Testis (tissue), 3 donors: ENCODE results near the gene MAP2. TPM values are rescaled to one million over a fixed set of nuclear protein-coding genes. Genes with fewer than 3 reads are reported as not detected.

ENCODE experiments used
- DNase-seq: peaks from one replicate; pipeline ENCODE4 v3.0.0-alpha.2; 2019
- H3K27ac ChIP-seq, 2 donors: fragments of 200-600 bp; sonication (generic); one replicate each; pipeline ENCODE4 v1.5.1; 2019
- H3K27me3 ChIP-seq: fragments of 200-600 bp; sonication (generic); one replicate; pipeline ENCODE4 v1.5.1; 2019
- H3K36me3 ChIP-seq: fragments of 200-600 bp; sonication (generic); one replicate; pipeline ENCODE4 v1.5.1; 2017; ENCODE audit warnings: low read depth; ENCODE audit errors: missing control alignments
- H3K4me1 ChIP-seq: fragments of 200-600 bp; sonication (generic); one replicate; pipeline ENCODE4 v1.5.1; 2019
- H3K4me3 ChIP-seq, 2 donors: fragments of 200-600 bp; sonication (generic); one replicate each; pipeline ENCODE4 v1.5.1; 2017 to 2019
- H3K9me3 ChIP-seq: fragments of 200-600 bp; sonication (generic); one replicate; pipeline ENCODE4 v1.5.1; 2017
- CTCF ChIP-seq, 3 experiments: fragments of 450-650 bp in 2 of 3; fragments of 200-600 bp in 1 of 3; sonication (generic) in 1 of 3; IDR thresholded peaks; one replicate each; pipeline ENCODE4 v1.5.1; 2016 to 2019; ENCODE audit warnings: antibody characterized with exemption in 3 of 3, mild to moderate bottlenecking in 2 of 3, moderate library complexity in 1 of 3
- POLR2A ChIP-seq: fragments of 450-650 bp; IDR thresholded peaks from one replicate; pipeline ENCODE4 v1.6.1; 2017; ENCODE audit warnings: antibody characterized with exemption, mild to moderate bottlenecking, moderate library complexity
- WGBS, 2 donors: methylation state at CpG; one replicate each; pipeline ENCODE4 v1.1.5; 2018; 5-methylcytosine and 5-hydroxymethylcytosine counted together
- intact Hi-C: fragments of 100-400 bp; cut with DNase I; formaldehyde crosslinking; loops from one replicate; pipeline ENCODE4 v1.15.1; 2023; ENCODE audit warnings: low total_unique reads
- polyA plus RNA-seq: library from polyadenylated mRNA; stranded (reverse); fragments of 350-450 nt; fragmentation: Illumina TruSeq; extraction: RNeasy Lipid Tissue Mini Kit (QIAGEN cat#74804); gene quantifications from one replicate; pipeline ENCODE4 v1.2.3, GENCODE V29; 2014; ENCODE audit warnings: low read depth, low replicate concordance; ENCODE audit not compliant: insufficient read depth
- total RNA-seq, 2 donors: library from RNA; depleted of rRNA; stranded (reverse); fragments of >200 nt; gene quantifications; one replicate each; pipeline ENCODE4 v1.2.3, GENCODE V29; 2016

Gene MAP2
- total and polyA plus RNA-seq, 3 donors from 2014 or later = 15.6 to 30.9 (median 20.9) TPM

- Histone ChIP-seq H3K4me3 (no peak overlapping the region), H3K9me3 (no peaks in the 10 kb centered on the region), H3K27me3 (no peaks in the 10 kb centered on the region), H3K27ac (no peak overlapping the region), H3K4me1 (no peaks in the 10 kb centered on the region), H3K36me3 (no peaks in the 10 kb centered on the region)
- WGBS, 2 donors = 87 to 95% methylated on average over 5 of the region's 5 CpGs
- no peak for DNase-seq
- TF ChIP-seq CTCF (IDR thresholded peaks at IDR 0.05) (no peak), POLR2A (no peak)
- intact Hi-C loops = no loop called here
These were observed 176.7 kb downstream of the MAP2 start for GRCh38 chr2:209600341-209601171.

- intact Hi-C loops = no loop called here
- no peak for DNase-seq
- H3K36me3 ChIP-seq = no peaks in the 10 kb centered on the region
- TF ChIP-seq POLR2A (no peak), CTCF (IDR thresholded peaks at IDR 0.05) (no peak)
- H3K4me3 ChIP-seq = no peak overlapping the region
- no peaks in the 10 kb centered on the region for H3K27me3 ChIP-seq
- H3K9me3 ChIP-seq = no peaks in the 10 kb centered on the region
- no peak overlapping the region for H3K27ac ChIP-seq
- H3K4me1 ChIP-seq = no peaks in the 10 kb centered on the region
- WGBS, 2 donors = 86 to 100% methylated on average over 1 of the region's 1 CpG
These were observed 177.7 kb downstream of the MAP2 start for GRCh38 chr2:209601497-209601896.

GRCh38 chr2:209602259-209602658 lies 178.4 kb downstream of the MAP2 start:
- intact Hi-C loops = no loop called here

GRCh38 chr2:209609531-209609930 lies 185.7 kb downstream of the MAP2 start:
- intact Hi-C loops = no loop called here
- no peak for DNase-seq
- H3K36me3 ChIP-seq = no peaks in the 10 kb centered on the region
- no peak overlapping the region for H3K27ac ChIP-seq
- H3K27me3 ChIP-seq = no peaks in the 10 kb centered on the region
- 94 to 97% methylated on average over 2 of the region's 2 CpGs for WGBS, 2 donors
- no peak overlapping the region for H3K4me3 ChIP-seq
- H3K4me1 ChIP-seq = no peaks in the 10 kb centered on the region
- TF ChIP-seq POLR2A = no peak
- TF ChIP-seq CTCF (IDR thresholded peaks at IDR 0.05) = no peak
- no peaks in the 10 kb centered on the region for H3K9me3 ChIP-seq

More at GRCh38 chr2:209602259-209602658, 178.4 kb downstream of the MAP2 start:
- H3K36me3 ChIP-seq = no peaks in the 10 kb centered on the region
- H3K4me3 ChIP-seq = no peak overlapping the region
- 78 to 88% methylated on average over 1 of the region's 1 CpG for WGBS, 2 donors
- no peak overlapping the region for H3K27ac ChIP-seq
- no peaks in the 10 kb centered on the region for H3K27me3 ChIP-seq
- no peaks in the 10 kb centered on the region for H3K4me1 ChIP-seq
- TF ChIP-seq POLR2A (no peak), CTCF (IDR thresholded peaks at IDR 0.05) (no peak)
- DNase-seq = no peak
- no peaks in the 10 kb centered on the region for H3K9me3 ChIP-seq

GRCh38 chr2:209610631-209611030 lies 186.8 kb downstream of the MAP2 start:
- WGBS, 2 donors = 90 to 93% methylated on average over 1 of the region's 1 CpG
- H3K4me1 ChIP-seq = no peaks in the 10 kb centered on the region
- intact Hi-C loops = no loop called here
- TF ChIP-seq POLR2A (no peak), CTCF (IDR thresholded peaks at IDR 0.05) (no peak)
- no peaks in the 10 kb centered on the region for H3K36me3 ChIP-seq
- no peaks in the 10 kb centered on the region for H3K9me3 ChIP-seq
- H3K27me3 ChIP-seq = no peaks in the 10 kb centered on the region
- no peak for DNase-seq
- H3K27ac ChIP-seq = no peak overlapping the region
- no peak overlapping the region for H3K4me3 ChIP-seq
